GM19023 (cell line): ENCODE measurements around the gene TNS1.

Experiments
- ATAC-seq: cut with Tn5 transposase; IDR thresholded peaks from one replicate; pipeline ENCODE4 v1.9.1; 2021; ENCODE audit warnings: mild to moderate bottlenecking, moderate library complexity; ENCODE audit not compliant: unreplicated experiment

The TNS1 gene

GRCh38 chr2:217856159-217856558 lies 146.6 kb downstream of the TNS1 start:
- ATAC-seq: no peak

DNA sequence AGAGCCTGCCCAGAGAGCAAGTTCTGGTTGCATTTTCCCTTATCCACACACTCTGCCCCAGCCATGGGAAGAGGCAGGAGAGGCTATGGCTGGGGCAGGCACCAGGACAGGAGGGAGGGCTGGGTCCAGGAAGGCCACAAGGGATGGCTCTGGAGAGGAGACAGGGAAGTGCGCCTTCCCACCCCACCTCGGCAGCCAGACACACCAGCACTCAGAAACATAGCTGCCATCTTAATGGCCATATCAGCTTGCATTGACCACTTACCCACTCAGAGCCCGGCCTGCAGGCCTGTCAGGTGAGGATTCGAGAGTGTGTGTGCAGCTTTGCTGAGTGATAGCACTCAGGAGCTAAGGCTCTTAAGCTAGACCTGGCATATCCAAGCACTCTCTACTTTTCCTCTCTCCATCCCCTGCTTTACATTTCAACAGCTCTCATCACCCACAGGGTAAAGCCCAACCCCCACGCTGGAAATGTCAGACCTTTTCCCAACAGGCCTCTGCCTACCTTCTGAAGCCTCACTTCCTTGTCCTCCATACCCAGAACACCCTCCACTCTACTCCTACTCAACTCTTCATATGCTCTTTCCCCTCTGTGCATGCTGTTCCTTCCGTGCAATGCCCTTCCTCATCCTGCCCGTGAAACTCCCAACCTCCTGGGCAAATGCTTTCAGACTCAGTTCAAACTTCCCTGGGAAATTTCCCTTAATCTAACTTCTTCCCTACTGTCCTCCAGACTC lies 147.9 kb downstream of the TNS1 start:
- ATAC-seq: no peak

DNA sequence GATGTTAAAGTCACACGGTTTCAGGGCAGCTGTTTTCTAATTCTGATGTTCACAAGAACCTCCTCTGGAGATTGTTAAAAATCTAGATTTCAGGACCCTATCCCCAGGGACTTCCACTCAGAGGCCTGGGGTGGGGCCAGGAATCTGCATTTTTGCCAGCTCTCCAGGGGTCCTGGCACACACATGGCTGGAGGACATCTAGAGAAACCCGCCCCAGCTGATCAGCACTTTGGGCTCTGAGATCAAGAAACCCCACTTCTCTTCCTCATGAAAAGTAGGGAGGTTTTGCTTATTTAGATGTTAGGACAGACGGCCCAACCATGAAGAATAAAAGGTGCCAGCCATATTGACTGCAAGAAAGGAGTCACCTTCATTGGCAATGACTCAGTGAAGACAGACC lies 148.8 kb downstream of the TNS1 start:
- no peak for ATAC-seq

DNA sequence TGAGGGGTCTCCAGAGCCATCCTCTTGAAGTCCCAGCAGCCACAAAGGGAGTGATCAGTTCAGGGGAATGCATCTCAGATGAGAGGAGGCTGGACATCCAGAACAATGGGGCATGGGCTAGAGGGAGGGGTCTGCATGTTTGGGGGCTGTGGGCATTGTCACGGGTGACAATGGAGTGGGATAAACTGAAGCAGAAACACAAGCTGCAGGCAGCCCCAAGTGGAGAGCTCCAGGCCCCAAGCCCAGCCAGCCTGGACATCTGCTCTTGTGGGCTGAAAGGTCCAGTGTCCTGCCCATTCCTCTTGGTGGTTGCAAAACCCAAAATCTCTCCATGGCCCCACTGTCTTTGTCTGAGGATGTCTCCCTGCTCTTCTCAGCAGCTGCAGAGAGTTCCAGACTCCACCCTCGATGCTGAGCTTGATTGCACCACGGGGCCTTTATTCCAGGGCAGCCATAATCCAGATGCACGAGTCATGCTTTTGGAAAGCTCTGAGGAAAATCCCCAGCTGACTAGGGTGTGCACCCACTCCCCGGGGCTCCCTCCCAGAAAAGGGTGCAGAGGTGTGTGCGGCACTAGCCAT lies 149.4 kb downstream of the TNS1 start:
- no peak for ATAC-seq

- no peak for ATAC-seq
Measured at GRCh38 chr2:217852555-217853211, 150.1 kb downstream of the TNS1 start.

- no peak for ATAC-seq
Measured at GRCh38 chr2:217851191-217852020, 151.4 kb downstream of the TNS1 start.

DNA sequence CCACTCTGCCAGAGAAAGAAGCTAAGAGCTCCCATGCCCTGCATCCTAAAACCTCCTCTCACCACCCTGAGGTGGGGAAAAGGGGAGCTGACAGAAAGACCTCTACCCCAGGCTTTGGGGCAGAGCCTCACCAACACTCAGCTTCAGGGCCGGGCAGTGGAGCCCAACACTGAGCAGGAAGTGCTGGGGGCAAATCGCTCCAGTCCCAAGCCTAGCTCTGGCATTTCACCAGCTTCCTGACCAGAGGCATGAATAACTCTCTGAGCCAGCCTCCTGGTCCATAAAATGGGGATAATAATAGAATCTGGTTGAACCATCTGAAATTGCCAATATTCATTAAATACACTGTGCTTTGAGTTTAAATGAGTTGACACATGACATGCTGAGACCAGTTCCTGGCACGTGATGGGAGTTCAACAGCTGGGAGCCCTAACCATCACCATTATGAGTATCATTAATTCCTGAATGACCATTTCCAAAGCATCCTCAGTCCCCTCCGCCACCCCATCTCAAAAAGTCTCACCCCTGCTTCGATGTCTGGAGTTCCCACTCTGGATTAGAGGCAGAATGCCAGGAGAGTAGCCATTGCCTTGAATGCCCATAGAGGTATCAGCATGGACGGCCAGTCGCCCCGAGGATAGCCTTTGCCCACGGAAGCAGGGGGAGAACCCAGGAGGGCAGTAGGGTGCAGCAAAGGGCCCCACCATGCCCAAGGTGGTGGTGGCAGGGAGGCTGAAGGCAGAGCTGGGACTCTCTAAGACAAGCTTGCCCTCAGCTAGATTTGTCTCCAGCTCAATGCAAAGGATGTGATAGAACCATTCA lies 153.4 kb downstream of the TNS1 start:
- ATAC-seq: no peak

GRCh38 chr2:217848351-217848957 lies 154.3 kb downstream of the TNS1 start:
- ATAC-seq: no peak

- ATAC-seq: no peak
Measured at GRCh38 chr2:217847552-217848350, 155.0 kb downstream of the TNS1 start.

- no peak for ATAC-seq
Measured at GRCh38 chr2:217847115-217847514, 155.7 kb downstream of the TNS1 start.

- ATAC-seq: no peak
Measured at GRCh38 chr2:217846321-217846743, 156.5 kb downstream of the TNS1 start.

DNA sequence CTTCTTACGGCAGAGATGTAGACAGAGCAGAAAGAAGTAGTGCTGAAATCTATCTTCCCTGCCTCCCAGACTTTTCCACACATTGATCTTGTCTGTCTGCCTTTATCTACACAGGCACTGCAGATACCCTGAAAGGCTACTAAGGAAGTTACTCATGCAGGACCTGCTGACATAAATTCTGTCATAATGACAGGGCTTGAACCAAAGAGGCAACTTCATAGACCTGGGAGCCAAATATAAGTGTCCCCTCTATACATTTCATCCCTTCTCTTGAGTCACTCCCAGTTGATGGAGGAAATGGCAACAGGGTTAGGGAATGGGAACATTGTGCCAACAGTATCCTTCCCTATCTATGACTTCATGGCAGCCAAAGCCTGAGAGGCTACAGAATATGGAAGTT lies 157.5 kb downstream of the TNS1 start:
- no peak for ATAC-seq

- ATAC-seq: no peak
Measured at GRCh38 chr2:217844696-217845095, 158.1 kb downstream of the TNS1 start.

DNA sequence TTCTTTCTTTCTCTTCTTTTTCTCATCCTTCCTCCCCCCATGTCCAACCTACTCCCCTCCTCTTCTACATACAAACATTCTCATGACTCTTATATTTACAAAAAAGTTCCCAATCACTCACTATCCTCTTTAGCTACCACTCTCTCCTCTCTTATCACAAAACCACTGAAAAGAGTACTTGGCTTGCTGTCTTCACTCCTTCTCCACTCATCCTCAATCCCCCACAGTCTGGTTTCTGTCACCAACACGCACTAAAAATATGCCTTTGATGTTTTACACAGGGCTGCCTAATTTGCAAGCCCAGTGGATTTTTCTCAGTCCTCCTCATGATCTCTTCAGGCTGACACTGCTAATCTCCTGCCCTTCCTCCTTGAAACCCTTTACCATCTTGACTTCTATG lies 159.5 kb downstream of the TNS1 start:
- no peak for ATAC-seq

GRCh38 chr2:217842017-217842416 lies 160.8 kb downstream of the TNS1 start:
- ATAC-seq: no peak

- ATAC-seq: no peak
Measured at GRCh38 chr2:217840522-217840921, 162.3 kb downstream of the TNS1 start.

DNA sequence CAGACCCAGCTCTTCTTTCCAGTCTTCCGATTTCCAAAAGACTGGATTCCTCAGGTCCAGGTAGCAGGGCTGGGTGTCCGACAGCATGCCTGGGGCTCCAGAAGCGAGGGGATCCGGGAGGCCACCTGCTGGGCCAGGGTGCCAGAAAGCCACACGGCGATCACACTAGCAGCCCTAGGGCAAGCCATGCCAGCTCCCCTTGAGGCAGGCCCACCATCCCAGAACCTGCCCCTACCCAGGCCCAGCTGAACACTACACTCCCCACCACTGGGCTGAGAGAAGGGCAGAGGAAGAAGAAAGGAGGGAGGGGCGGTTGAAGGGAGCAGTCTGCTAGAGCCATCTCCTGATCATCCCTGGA lies 163.1 kb downstream of the TNS1 start:
- no peak for ATAC-seq

DNA sequence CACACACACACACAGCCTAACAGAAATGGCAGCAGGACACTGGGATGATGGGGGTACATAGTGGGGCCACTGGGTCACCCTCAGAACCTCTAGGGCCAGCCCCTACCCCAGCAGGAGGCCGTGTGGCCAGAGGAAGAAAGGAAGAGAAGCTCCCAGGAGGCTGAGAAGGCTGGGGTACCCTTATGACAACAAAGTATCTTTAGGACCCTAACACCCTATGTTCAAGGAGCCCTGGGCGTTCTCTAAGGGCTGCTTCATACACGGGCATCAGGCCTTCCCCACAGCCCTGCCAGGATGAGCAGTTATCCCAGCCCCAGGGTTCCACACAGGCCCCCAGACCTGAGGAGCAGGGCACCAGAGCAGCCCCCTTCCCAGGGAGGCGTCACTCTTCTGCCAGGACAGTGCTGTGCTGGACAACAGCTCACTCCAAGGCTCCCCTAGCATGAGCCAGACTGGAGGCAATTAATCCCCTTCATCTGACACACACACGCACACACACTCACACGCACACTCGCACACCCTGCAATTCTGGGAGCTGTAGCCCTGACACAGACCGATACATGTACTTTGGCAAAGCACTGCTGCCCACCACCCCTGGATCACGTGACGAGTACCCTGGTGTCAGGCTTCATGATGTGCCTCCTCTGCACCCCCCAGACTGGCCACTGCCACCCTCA lies 163.6 kb downstream of the TNS1 start:
- no peak for ATAC-seq

DNA sequence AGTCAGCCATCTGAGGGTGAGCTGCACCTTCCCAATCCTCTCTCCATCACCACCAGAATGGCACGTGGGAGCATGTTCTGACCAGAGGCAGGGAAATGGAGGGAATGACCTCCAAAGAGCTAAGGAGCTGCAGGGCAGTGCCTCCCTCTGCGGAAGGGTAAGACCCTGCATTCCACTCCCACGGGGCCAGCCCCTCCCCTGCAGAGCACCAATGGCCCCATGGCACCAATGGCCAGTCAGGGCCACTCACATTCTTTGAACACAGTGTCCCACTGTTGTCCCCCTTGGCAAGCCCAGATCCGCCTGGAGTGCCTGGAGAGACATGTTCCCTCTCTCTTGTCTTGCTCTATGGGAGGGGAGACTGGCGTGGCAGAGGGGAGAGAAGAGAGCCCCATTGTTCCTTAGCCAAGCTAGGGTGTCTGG lies 164.4 kb downstream of the TNS1 start:
- ATAC-seq: no peak
